GM19328 (cell line): ENCODE results near the gene TFPT.

Source experiments
- ATAC-seq: cut with Tn5 transposase; IDR thresholded peaks from one replicate; pipeline ENCODE4 v1.9.1; 2021; ENCODE audit warnings: mild to moderate bottlenecking, moderate library complexity; ENCODE audit not compliant: unreplicated experiment

Gene TFPT

GRCh38 chr19:54084410-54084809, 31.0 kb downstream of the TFPT start:
- no peak for ATAC-seq

DNA sequence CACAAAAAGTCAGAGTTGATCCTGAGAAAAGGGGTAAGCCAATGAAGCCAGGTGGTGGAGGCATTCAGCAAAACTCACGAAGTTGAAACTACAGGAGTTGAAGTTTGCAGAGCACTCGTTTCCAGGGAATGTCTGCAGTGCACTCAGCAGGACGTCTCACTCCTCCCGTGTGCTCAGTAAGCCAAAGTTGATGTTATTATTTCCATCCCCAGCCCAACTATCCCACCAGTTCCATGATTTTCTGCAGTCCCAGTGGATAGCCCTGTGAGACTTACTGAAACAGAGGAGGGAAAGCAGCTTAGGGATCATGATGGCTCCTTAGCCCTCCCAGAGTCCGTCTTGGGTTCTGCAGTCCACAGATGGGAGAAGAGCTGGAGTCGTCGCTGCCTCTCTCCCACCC, 34.4 kb downstream of the TFPT start, which contains the start of gene TARM1:
Gene TARM1 (minus strand): TSS at position 334 of the 400 bp plus-strand sequence. CDS start 25 bp downstream, at position 309.
- no peak for ATAC-seq

DNA sequence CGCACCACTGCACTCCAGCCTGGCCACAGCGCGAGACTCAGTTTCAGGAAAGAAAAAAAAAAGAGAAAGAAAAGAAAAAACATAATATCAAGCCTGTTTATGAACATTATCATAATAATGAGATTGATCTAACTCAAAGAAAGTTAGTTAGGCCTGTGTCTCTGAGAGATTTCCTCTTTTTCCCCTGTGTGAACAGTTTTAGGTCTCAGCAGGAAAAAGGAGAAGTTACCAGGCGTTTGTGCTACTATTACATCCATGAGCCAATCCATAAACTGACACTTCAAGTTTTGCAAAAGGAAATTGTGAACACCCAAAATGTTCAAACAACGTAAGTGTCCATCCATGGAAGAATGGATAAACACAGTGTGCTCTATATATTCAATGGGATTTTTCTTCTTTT, 38.1 kb downstream of the TFPT start:
- no peak for ATAC-seq

- ATAC-seq = no peak
These were observed 40.6 kb downstream of the TFPT start for GRCh38 chr19:54074851-54075250.

GRCh38 chr19:54073829-54074228, 41.6 kb downstream of the TFPT start:
- ATAC-seq = no peak

- ATAC-seq = no peak
These were observed 46.0 kb downstream of the TFPT start for GRCh38 chr19:54069470-54069869.

GRCh38 chr19:54063350-54064116, 51.9 kb downstream of the TFPT start, which contains the start of gene VSTM1:
VSTM1 (minus strand) TSS chr19:54063897; CDS start chr19:54063777, 120 bp downstream.
- ATAC-seq = no peak

DNA sequence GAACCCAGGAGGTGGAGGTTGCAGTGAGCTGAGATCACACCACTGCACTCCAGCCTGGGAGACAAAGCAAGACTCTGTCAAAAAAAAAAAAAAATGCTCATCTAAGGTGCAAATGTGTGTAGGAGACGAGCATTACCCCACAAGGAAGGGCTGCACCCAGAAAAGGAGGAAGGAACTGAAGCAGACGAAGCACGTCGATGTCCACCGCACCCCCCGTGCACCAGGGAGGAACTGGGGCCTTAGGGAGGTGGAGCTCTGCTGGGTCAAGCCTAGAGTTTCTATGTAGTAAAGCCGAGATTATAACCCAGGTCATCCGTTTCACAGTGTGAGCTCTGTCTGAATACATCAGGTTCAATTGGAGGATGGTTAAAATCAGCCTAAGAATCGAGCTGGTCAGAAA, 52.8 kb downstream of the TFPT start:
- no peak for ATAC-seq
